Hematopoietic multipotent progenitor cell treated with erythropoietin and hydrocortisone succinate and interleukin-3 and kit ligand, for 17 days (in vitro differentiated cells): ENCODE measurements around the gene STXBP5L.
"Not testable (repeated sequence)": the region's sequence is repeated elsewhere in the genome, so short reads cannot be mapped to it uniquely, and the experiment has no call there.

Source experiments
- DNase-seq: peaks from one replicate; pipeline ENCODE4 v3.0.0-alpha.2; 2015; ENCODE audit warnings: low spot score

STXBP5L gene

DNA sequence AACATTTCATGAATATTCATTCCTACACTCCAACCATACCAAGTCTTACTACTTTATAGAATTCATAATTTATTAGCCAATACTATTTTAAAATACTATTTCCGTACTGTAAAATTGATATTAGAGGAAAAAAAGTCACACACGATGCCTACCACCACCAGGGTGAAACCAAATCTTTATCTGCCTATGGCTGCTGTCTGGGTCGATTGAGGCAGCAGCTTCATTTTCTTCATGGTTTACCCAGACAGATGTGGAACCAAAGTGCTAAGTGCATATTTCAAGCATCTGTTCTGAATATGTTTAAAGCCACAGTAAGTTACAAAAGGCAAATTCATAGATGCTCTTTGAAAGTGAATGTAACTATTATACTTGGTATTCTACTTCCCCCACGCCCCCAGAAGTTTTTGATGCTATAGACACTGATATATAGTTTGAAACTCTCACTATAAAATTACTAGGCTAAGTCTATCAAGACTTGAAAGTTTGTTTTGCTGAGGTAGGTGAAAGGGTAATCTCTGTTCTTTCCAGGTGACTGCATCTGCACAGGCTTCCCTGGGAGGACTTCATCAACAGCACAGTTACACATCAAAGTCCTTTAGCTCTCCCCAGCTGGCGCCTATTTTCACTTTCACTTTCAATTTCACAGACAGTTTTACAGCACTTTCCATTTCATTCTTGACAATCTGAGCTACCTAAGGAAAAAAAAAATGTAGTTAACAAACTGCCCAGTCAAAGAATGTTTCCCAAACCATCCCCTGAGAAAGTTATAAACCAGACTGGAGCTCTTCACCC, 523.9 kb downstream of the STXBP5L start:
- DNase-seq = peak; percentile 41

DNA sequence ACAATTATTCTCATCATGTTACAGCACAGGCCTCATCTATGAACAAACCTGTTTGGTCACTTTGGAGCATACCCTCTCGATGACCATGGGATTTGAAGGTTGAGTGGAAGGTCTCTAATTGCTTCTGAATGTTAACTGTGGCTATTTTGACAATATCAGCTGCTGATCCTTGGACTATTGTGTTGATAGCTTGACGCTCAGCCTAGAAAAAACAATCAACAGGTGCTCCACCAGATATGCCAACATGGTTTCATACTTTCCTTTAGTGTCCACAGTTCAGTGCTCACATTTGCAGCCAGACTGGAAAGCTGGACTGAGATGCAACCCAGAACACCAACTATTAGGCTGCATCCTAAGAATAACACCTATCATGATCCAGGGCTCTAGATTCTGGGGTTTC, 528.1 kb downstream of the STXBP5L start:
- no peak for DNase-seq

DNA sequence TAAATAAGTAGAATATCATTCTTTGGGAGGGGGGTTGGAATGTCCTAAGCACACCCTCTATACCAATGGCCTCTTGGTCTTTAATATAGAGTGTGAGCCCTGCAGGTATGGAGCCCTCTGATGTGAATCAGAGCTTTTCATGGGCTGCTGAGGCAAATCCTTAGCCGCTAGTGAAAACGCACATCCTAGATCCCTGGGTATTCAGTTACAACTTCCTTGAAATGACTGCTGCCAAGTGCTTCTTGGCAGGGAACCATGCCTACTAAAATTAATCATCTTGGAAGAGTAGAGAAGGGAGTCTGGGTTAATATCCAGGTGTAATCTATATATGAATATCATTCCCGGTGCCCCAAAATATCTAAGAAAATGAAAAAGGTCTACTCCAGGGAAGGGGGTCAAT, 528.6 kb downstream of the STXBP5L start:
- DNase-seq = no peak

DNA sequence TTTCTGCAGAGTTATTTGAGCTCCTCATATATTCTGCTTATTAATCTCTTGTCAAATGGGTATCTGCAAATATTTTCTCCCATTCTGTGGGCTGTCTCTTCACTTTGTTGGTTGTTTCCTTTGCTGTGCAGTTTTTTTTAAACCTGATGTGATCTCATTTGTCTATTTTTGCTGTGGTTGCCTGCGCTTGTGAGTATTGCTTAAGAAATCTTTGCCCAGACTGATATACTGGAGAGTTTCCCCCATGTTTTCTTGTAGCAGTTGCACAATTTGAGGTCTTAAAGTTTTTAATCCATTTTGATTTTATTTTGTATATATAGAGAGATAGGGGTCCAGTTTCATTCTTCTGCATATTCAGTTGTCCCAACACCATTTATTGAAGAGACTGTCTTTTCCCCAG, 535.5 kb downstream of the STXBP5L start:
- no peak for DNase-seq

DNA sequence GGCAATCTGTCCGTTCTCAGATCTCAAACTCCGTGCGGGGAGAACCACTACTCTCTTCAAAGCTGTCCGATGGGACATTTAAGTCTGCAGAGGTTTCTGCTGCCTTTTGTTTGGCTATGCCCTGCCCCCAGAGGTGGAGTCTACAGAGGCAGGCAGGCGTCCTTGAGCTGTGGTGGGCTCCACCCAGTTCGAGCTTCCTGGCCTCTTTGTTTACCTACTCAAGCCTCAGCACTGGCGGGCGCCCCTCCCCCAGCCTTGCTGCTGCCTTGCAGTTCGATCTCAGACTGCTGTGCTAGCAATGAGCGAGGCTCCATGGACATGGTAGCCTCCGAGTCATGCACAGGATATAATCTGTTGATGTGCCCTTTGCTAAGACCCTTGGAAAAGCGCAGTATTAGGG, 543.7 kb downstream of the STXBP5L start:
- not testable (repeated sequence) for DNase-seq

DNA sequence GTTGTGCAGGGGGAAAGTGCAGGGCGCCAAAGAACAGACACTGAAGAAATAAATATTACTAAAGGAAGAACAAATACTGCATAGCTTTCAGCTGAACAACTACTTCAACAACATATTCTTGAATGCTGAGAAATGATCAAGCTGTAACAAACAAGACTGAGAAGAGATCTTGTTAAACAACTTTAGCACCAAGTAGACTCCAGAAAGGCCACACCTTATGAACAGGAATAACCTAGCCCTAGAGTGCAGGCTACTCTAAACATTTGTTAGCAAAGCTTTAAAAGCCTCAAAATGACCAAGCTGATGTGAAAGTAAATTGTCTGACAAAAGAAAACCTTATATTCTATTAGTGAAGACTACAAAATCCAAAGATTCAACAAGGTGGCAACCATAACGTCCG, 554.6 kb downstream of the STXBP5L start:
- DNase-seq = no peak

DNA sequence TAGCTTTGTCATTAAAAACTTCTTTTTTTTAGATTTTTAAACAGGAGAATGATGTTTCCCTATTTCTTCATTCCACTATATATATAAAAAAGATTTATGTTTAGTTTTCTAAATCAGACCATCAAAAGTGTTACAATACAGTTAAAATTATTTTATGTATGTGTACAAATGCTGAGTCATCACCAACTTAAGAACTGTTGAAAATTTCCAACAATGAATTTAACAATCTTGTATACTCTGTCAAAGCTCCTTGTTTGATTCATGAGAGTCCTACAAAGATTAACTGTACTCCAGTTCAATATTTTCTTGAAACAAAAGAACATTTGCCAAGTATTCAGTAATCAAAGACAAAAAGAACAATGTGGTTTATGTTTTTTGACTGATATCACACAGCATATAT, 555.7 kb downstream of the STXBP5L start:
- no peak for DNase-seq

DNA sequence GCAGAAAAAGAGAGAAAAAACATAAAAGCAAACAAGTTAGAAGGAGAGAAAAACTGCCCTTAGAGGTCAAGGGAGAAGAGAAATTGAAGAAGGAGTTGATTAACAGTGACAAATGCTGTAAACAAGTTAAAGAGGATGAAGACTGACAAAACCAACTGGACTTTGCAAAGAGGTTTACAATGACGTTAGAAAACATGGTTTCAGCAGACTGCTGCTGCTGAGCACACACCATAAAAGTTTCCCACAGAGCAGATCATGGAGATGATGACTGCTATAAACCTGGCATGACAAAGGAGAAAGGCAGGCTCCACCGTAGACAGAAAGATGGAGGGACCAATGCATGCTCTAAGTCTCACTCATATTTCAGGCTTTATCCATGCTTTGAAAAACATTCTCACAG, 559.1 kb downstream of the STXBP5L start:
- DNase-seq = no peak

DNA sequence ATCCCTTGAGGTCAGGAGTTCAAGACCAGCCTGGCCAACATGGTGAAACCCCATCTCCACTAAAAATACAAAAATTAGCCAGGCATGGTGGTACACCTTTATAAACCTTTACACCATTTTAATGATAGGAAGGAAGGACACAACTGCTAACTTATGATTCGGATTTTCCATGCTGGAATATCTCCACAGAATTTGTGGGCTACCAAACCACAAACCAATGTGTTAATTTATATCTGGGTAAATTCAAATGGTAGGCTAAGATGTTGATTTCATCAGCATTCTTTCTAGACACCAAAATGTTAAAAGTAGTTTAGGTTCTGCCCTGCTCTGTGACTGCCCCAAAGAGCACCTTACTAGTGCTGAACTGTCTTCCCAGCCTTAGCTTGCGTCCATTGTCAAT, 565.0 kb downstream of the STXBP5L start:
- no peak for DNase-seq
